Activated CD4-positive, alpha-beta T cell treated with anti-CD3 and anti-CD28 coated beads, Interleukin-10, Interleukin-2, amounts not matched to agents 100 ng/mL and 50 ng/mL, durations not matched to agents 16 hours and 8 hours (primary cell): ENCODE measurements around the gene FIGNL2.

ENCODE experiments used
- DNase-seq: peaks from one replicate; pipeline ENCODE4 v3.0.0-alpha.2; 2020

FIGNL2 gene

GRCh38 chr12:51851413-51852124 is 3.1 kb upstream of the FIGNL2 start:
- DNase-seq: no peak

GRCh38 chr12:51850965-51851299 is 2.4 kb upstream of the FIGNL2 start:
- no peak for DNase-seq

GRCh38 chr12:51850081-51850964 is 1.8 kb upstream of the FIGNL2 start:
- no peak for DNase-seq

- DNase-seq: no peak
These were observed 570 bp upstream of the FIGNL2 start for GRCh38 chr12:51848841-51849735.

GRCh38 chr12:51847643-51848325 is 734 bp downstream of the FIGNL2 start:
- DNase-seq: no peak

- peak; percentile 27 for DNase-seq
These were observed 1.4 kb downstream of the FIGNL2 start for GRCh38 chr12:51846911-51847642.

- DNase-seq: no peak
These were observed 2.2 kb downstream of the FIGNL2 start for GRCh38 chr12:51846271-51846691.

- no peak for DNase-seq
These were observed 3.0 kb downstream of the FIGNL2 start for GRCh38 chr12:51845482-51845881.

GRCh38 chr12:51844854-51845253 is 3.7 kb downstream of the FIGNL2 start:
- DNase-seq: no peak

- DNase-seq: no peak
These were observed 6.8 kb downstream of the FIGNL2 start for GRCh38 chr12:51841727-51842126.

GRCh38 chr12:51840966-51841365 is 7.6 kb downstream of the FIGNL2 start:
- no peak for DNase-seq

- DNase-seq: no peak
These were observed 9.1 kb downstream of the FIGNL2 start for GRCh38 chr12:51839310-51839947.

- DNase-seq: no peak
These were observed 9.8 kb downstream of the FIGNL2 start for GRCh38 chr12:51838762-51839161.

- DNase-seq: no peak
These were observed 10.5 kb downstream of the FIGNL2 start for GRCh38 chr12:51838036-51838435.

- no peak for DNase-seq
These were observed 11.2 kb downstream of the FIGNL2 start for GRCh38 chr12:51837286-51837685.

GRCh38 chr12:51836827-51837173 is 11.7 kb downstream of the FIGNL2 start:
- DNase-seq: no peak

GRCh38 chr12:51836041-51836826 is 12.3 kb downstream of the FIGNL2 start:
- no peak for DNase-seq

GRCh38 chr12:51834411-51834810 is 14.1 kb downstream of the FIGNL2 start:
- DNase-seq: no peak

GRCh38 chr12:51833448-51834227 is 14.9 kb downstream of the FIGNL2 start:
- no peak for DNase-seq
